ENCODE results near the gene SCNN1G. TPM values are rescaled to one million over a fixed set of nuclear protein-coding genes. Genes with fewer than 3 reads are reported as not detected.

Gene SCNN1G
- total and polyA plus RNA-seq, 4 donors, result 0.63 TPM; not detected in 3

- Histone ChIP-seq H3K9me3 (ENCODE audit: control insufficient read depth, low read length) (no peaks in the 10 kb centered on the region), H3K4me1 (ENCODE audit: control insufficient read depth in 1 of 2, insufficient read depth in 2 of 2, low read length in 2 of 2) (no peaks in the 10 kb centered on the region), H3K27me3 (ENCODE audit: control insufficient read depth in 1 of 2, insufficient read depth in 2 of 2, low read length in 1 of 2) (peaks cover 0 to 3% of the 10 kb centered on the region in 2 donors), H3K27ac (ENCODE audit: low read depth in 1 of 2, low read length in 2 of 2) (no peak overlapping the region), H3K4me3 (ENCODE audit: low read length in 2 of 2) (peak overlapping the region; percentile 14 to 30), H3K36me3 (ENCODE audit: control insufficient read depth in 1 of 2, insufficient read depth in 2 of 2, low read length in 1 of 2) (no peaks in the 10 kb centered on the region)
- DNase-seq (peak; percentile 74 to 92), ATAC-seq (ENCODE audit: low FRiP score) (peak; percentile 93)
- WGBS, 2 donors, result 4 to 8% methylated on average over 19 to 33 of the region's 33 CpGs
- intact Hi-C loops (cut with DNase I), result loop anchor here (1.0 kb wide), 2 partner anchors 252 to 253 kb away; no protein-coding TSS in a partner anchor
These were observed 303 bp upstream of the SCNN1G start for GRCh38 chr16:23182206-23182678.

GRCh38 chr16:23183543-23183862 is 958 bp downstream of the SCNN1G start:
- intact Hi-C loops (cut with DNase I), result no loop called here
- H3K4me3 ChIP-seq (ENCODE audit: low read length in 2 of 2), result no peak overlapping the region
- no peaks in the 10 kb centered on the region for H3K36me3 ChIP-seq (ENCODE audit: control insufficient read depth in 1 of 2, insufficient read depth in 2 of 2, low read length in 1 of 2)
- H3K27ac ChIP-seq (ENCODE audit: low read depth in 1 of 2, low read length in 2 of 2), result no peak overlapping the region
- 17 to 20% methylated on average over 4 of the region's 4 CpGs for WGBS, 2 donors
- no peaks in the 10 kb centered on the region for H3K4me1 ChIP-seq (ENCODE audit: control insufficient read depth in 1 of 2, insufficient read depth in 2 of 2, low read length in 2 of 2)
- no peaks in the 10 kb centered on the region for H3K9me3 ChIP-seq (ENCODE audit: control insufficient read depth, low read length)
- ATAC-seq (ENCODE audit: low FRiP score) (no peak), DNase-seq (no peak)
- H3K27me3 ChIP-seq (ENCODE audit: control insufficient read depth in 1 of 2, insufficient read depth in 2 of 2, low read length in 1 of 2), result peaks cover 0 to 3% of the 10 kb centered on the region in 2 donors

GRCh38 chr16:23185656-23186055 is 3.1 kb downstream of the SCNN1G start:
- DNase-seq (no peak), ATAC-seq (ENCODE audit: low FRiP score) (no peak)
- peaks cover 0 to 3% of the 10 kb centered on the region in 2 donors for H3K27me3 ChIP-seq (ENCODE audit: control insufficient read depth in 1 of 2, insufficient read depth in 2 of 2, low read length in 1 of 2)
- intact Hi-C loops (cut with DNase I), result no loop called here
- no peaks in the 10 kb centered on the region for H3K36me3 ChIP-seq (ENCODE audit: control insufficient read depth in 1 of 2, insufficient read depth in 2 of 2, low read length in 1 of 2)
- 14% methylated on average over 11 of the region's 11 CpGs for WGBS, 2 donors
- H3K27ac ChIP-seq (ENCODE audit: low read depth in 1 of 2, low read length in 2 of 2), result no peak overlapping the region
- no peak overlapping the region for H3K4me3 ChIP-seq (ENCODE audit: low read length in 2 of 2)
- no peaks in the 10 kb centered on the region for H3K4me1 ChIP-seq (ENCODE audit: control insufficient read depth in 1 of 2, insufficient read depth in 2 of 2, low read length in 2 of 2)
- no peaks in the 10 kb centered on the region for H3K9me3 ChIP-seq (ENCODE audit: control insufficient read depth, low read length)

- no peak overlapping the region for H3K27ac ChIP-seq (ENCODE audit: low read depth in 1 of 2, low read length in 2 of 2)
- no peak overlapping the region for H3K4me3 ChIP-seq (ENCODE audit: low read length in 2 of 2)
- WGBS, 2 donors, result 49 to 67% methylated on average over 24 of the region's 24 CpGs
- H3K27me3 ChIP-seq (ENCODE audit: control insufficient read depth in 1 of 2, insufficient read depth in 2 of 2, low read length in 1 of 2), result peaks cover 0 to 3% of the 10 kb centered on the region in 2 donors
- intact Hi-C loops (cut with DNase I), result no loop called here
- no peak for ATAC-seq (ENCODE audit: low FRiP score)
- no peaks in the 10 kb centered on the region for H3K9me3 ChIP-seq (ENCODE audit: control insufficient read depth, low read length)
- H3K36me3 ChIP-seq (ENCODE audit: control insufficient read depth in 1 of 2, insufficient read depth in 2 of 2, low read length in 1 of 2), result no peaks in the 10 kb centered on the region
- peak in 1 of 2 donors; percentile 43 for DNase-seq
- H3K4me1 ChIP-seq (ENCODE audit: control insufficient read depth in 1 of 2, insufficient read depth in 2 of 2, low read length in 2 of 2), result no peaks in the 10 kb centered on the region
These were observed 3.6 kb downstream of the SCNN1G start for GRCh38 chr16:23186171-23186570.

GRCh38 chr16:23187341-23187740 is 4.8 kb downstream of the SCNN1G start:
- DNase-seq, result no peak
- intact Hi-C loops (cut with DNase I), result no loop called here
- no peak overlapping the region for H3K4me3 ChIP-seq (ENCODE audit: low read length in 2 of 2)
- no peak overlapping the region for H3K27ac ChIP-seq (ENCODE audit: low read depth in 1 of 2, low read length in 2 of 2)
- no peak for ATAC-seq (ENCODE audit: low FRiP score)
- H3K9me3 ChIP-seq (ENCODE audit: control insufficient read depth, low read length), result no peaks in the 10 kb centered on the region
- 62 to 69% methylated on average over 3 of the region's 3 CpGs for WGBS, 2 donors
- no peaks in the 10 kb centered on the region for H3K36me3 ChIP-seq (ENCODE audit: control insufficient read depth in 1 of 2, insufficient read depth in 2 of 2, low read length in 1 of 2)
- H3K27me3 ChIP-seq (ENCODE audit: control insufficient read depth in 1 of 2, insufficient read depth in 2 of 2, low read length in 1 of 2), result peaks cover 0 to 5% of the 10 kb centered on the region in 2 donors
- H3K4me1 ChIP-seq (ENCODE audit: control insufficient read depth in 1 of 2, insufficient read depth in 2 of 2, low read length in 2 of 2), result peaks cover 0 to 3% of the 10 kb centered on the region in 2 donors

GRCh38 chr16:23188911-23189310 is 6.4 kb downstream of the SCNN1G start:
- H3K4me1 ChIP-seq (ENCODE audit: control insufficient read depth in 1 of 2, insufficient read depth in 2 of 2, low read length in 2 of 2), result peaks cover 0 to 3% of the 10 kb centered on the region in 2 donors
- H3K36me3 ChIP-seq (ENCODE audit: control insufficient read depth in 1 of 2, insufficient read depth in 2 of 2, low read length in 1 of 2), result no peaks in the 10 kb centered on the region
- intact Hi-C loops (cut with DNase I), result no loop called here
- H3K9me3 ChIP-seq (ENCODE audit: control insufficient read depth, low read length), result no peaks in the 10 kb centered on the region
- DNase-seq (no peak), ATAC-seq (ENCODE audit: low FRiP score) (no peak)
- no peak overlapping the region for H3K4me3 ChIP-seq (ENCODE audit: low read length in 2 of 2)
- no peak overlapping the region for H3K27ac ChIP-seq (ENCODE audit: low read depth in 1 of 2, low read length in 2 of 2)
- peaks cover 0 to 2% of the 10 kb centered on the region in 2 donors for H3K27me3 ChIP-seq (ENCODE audit: control insufficient read depth in 1 of 2, insufficient read depth in 2 of 2, low read length in 1 of 2)
- 79 to 80% methylated on average over 2 of the region's 2 CpGs for WGBS, 2 donors

- Histone ChIP-seq H3K27ac (ENCODE audit: low read depth in 1 of 2, low read length in 2 of 2) (no peak overlapping the region), H3K4me3 (ENCODE audit: low read length in 2 of 2) (no peak overlapping the region), H3K36me3 (ENCODE audit: control insufficient read depth in 1 of 2, insufficient read depth in 2 of 2, low read length in 1 of 2) (no peaks in the 10 kb centered on the region), H3K9me3 (ENCODE audit: control insufficient read depth, low read length) (no peaks in the 10 kb centered on the region), H3K27me3 (ENCODE audit: control insufficient read depth in 1 of 2, insufficient read depth in 2 of 2, low read length in 1 of 2) (peaks cover 0 to 2% of the 10 kb centered on the region in 2 donors), H3K4me1 (ENCODE audit: control insufficient read depth in 1 of 2, insufficient read depth in 2 of 2, low read length in 2 of 2) (peaks cover 0 to 6% of the 10 kb centered on the region in 2 donors)
- 64 to 72% methylated on average over 9 of the region's 9 CpGs for WGBS, 2 donors
- DNase-seq, result no peak
- intact Hi-C loops (cut with DNase I), result no loop called here
- ATAC-seq (ENCODE audit: low FRiP score), result no peak
These were observed 12.1 kb downstream of the SCNN1G start for GRCh38 chr16:23194497-23195221.

GRCh38 chr16:23195366-23195978 is 12.9 kb downstream of the SCNN1G start:
- DNase-seq (no peak), ATAC-seq (ENCODE audit: low FRiP score) (no peak)
- Histone ChIP-seq H3K9me3 (ENCODE audit: control insufficient read depth, low read length) (no peaks in the 10 kb centered on the region), H3K27me3 (ENCODE audit: control insufficient read depth in 1 of 2, insufficient read depth in 2 of 2, low read length in 1 of 2) (peaks cover 0 to 2% of the 10 kb centered on the region in 2 donors), H3K4me3 (ENCODE audit: low read length in 2 of 2) (no peak overlapping the region), H3K36me3 (ENCODE audit: control insufficient read depth in 1 of 2, insufficient read depth in 2 of 2, low read length in 1 of 2) (no peaks in the 10 kb centered on the region), H3K27ac (ENCODE audit: low read depth in 1 of 2, low read length in 2 of 2) (no peak overlapping the region), H3K4me1 (ENCODE audit: control insufficient read depth in 1 of 2, insufficient read depth in 2 of 2, low read length in 2 of 2) (peaks cover 0 to 6% of the 10 kb centered on the region in 2 donors)
- WGBS, 2 donors, result 52 to 63% methylated on average over 3 of the region's 3 CpGs
- intact Hi-C loops (cut with DNase I), result no loop called here

GRCh38 chr16:23196539-23196938 is 14.0 kb downstream of the SCNN1G start:
- Histone ChIP-seq H3K4me3 (ENCODE audit: low read length in 2 of 2) (no peak overlapping the region), H3K27ac (ENCODE audit: low read depth in 1 of 2, low read length in 2 of 2) (no peak overlapping the region), H3K27me3 (ENCODE audit: control insufficient read depth in 1 of 2, insufficient read depth in 2 of 2, low read length in 1 of 2) (peaks cover 0 to 2% of the 10 kb centered on the region in 2 donors), H3K4me1 (ENCODE audit: control insufficient read depth in 1 of 2, insufficient read depth in 2 of 2, low read length in 2 of 2) (peaks cover 0 to 6% of the 10 kb centered on the region in 2 donors), H3K9me3 (ENCODE audit: control insufficient read depth, low read length) (no peaks in the 10 kb centered on the region), H3K36me3 (ENCODE audit: control insufficient read depth in 1 of 2, insufficient read depth in 2 of 2, low read length in 1 of 2) (no peaks in the 10 kb centered on the region)
- 27 to 32% methylated on average over 5 of the region's 5 CpGs for WGBS, 2 donors
- intact Hi-C loops (cut with DNase I), result no loop called here
- DNase-seq (no peak), ATAC-seq (ENCODE audit: low FRiP score) (no peak)

Measured in aorta (tissue), 5 donors.